NCI-H2107 treated with DMSO at 0.1 percent for 48 hours (cell line): ENCODE data around the gene LONRF2.

Source experiments
- DNase-seq: peaks from one replicate; lab custom pipeline; 2025; ENCODE audit not compliant: unreplicated experiment; lab: John Stamatoyannopoulos, UW

The LONRF2 gene

DNA sequence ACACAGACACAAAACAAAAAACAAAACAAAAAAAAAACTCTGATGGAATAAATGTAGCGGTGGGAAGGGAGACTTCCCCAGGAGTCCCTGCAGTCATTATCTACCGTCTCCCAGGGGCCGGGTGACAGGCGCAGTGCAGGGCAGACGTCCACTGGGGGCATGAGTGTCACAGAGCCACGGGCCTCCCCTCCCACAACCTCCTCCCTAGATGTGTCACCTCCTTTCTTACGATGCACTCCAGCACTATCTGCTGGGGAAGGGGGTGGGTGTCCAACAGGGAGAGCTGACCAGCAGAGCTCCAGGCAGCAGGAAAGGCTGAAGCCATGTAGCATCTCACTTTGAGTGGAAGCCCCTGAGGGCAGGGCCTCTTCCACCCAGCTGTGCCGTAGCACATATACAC, 84.5 kb downstream of the LONRF2 start:
- no peak for DNase-seq

DNA sequence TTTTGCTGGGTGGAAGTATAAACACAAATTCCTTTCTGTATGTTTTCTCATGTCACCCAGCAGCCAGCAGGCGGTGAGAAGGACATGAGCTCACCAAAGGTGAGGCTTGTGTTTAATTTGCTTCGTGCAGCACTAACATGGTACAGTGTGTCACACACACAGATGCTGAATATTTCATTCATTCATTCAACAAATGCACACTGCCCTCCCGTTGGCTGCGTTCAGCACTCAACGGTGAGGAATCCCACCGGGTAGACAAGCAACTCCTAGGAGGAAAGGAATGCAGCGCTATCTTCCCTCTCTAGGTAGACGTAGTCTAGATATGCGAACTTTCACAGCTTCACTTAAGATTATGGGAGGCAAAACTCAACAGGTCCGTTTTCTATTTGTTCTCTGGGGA, 85.1 kb downstream of the LONRF2 start:
- DNase-seq, result no peak

DNA sequence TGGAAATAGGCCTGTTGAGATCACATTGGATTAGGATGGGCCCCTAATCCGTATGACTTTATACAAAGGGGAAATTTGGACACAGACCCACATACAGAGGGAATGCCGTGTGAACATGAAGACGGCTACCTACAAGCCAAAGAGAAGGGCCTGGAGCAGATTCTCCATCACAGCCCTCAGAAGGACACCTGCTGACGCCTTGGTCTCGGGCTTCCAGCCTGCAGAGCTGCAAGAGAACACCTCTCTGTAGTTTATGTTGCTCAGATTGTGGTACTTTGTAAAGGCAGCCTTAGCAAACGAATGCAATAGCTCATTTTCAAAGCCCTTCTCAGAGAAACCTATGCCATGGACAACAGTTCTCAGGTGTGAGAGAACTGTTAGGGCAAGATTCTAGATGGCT, 86.1 kb downstream of the LONRF2 start:
- no peak for DNase-seq

DNA sequence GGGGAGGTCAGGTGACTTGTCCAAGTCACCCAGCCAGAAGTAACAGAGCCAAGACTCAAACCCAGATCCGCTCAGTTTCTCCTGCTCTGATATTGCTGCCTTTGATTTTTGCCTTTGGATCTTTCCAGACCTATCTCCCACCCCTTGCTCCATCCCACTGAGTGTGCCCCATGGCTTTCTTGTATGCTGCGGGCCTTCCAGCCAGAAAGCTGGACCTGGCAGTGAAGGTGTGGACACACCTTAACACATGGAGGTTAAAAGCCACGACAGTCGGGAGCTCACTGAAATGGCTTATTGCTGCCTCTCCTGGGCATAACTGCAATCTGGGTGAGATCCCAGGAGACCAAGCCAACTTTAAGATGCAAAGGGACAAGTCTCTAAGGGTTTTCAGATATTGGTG, 86.7 kb downstream of the LONRF2 start:
- no peak for DNase-seq

DNA sequence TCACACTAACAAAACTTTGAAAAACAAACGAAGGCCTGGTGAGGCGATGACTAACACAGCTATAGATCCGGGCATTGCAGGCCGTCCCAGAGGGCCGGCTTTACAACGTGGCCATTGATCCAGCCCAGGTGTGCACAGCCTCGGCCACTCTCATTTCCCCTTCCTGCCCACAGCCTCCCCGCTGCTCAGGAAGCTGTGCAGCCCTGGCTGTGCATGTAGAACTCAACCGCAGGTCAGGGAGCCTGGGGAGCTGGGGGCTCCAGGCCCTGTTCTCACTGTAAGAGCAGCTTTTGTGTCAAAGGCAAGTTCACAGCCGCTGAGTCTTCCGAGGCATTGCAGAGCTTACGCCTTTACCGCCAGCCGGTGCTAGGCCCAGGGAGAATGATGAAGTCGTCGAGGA, 87.2 kb downstream of the LONRF2 start:
- DNase-seq, result no peak

DNA sequence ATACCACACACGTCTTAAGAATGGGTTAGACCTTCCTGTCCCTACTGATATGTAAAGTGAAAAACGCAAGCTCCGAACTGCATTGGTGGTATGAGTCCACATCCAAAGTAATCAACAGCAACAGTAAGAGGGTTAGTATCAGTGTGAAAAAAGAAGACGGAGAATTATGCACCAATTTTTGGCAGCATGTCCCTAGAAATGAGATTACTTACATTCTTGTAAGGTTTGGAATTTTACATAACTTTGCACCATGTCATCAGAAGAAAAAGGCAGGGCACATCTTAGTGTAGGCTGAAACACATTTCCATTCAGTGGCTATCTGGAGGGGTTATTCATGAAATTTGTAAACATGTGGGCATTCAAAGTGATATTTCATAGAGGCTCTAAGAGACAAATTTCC, 88.2 kb downstream of the LONRF2 start:
- DNase-seq, result no peak

DNA sequence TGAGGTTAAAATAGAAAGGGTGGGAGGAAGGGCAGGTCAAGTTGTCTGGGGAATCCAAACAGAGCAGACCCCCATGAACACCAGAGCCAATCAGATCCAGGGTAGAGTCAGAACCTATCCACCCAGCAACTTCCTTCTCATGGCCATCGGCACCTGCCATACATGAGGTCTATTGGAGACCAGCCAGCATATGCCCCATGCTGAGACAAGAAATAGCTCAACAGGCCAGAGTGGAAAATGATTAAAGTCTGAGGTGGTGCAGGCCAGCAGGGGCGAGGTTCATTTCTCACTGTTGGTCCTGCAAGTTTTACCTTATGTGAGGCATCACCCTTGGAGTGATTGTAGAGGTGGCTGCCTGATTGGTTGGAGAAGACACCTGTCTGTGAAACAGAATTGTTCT, 89.2 kb downstream of the LONRF2 start:
- no peak for DNase-seq

DNA sequence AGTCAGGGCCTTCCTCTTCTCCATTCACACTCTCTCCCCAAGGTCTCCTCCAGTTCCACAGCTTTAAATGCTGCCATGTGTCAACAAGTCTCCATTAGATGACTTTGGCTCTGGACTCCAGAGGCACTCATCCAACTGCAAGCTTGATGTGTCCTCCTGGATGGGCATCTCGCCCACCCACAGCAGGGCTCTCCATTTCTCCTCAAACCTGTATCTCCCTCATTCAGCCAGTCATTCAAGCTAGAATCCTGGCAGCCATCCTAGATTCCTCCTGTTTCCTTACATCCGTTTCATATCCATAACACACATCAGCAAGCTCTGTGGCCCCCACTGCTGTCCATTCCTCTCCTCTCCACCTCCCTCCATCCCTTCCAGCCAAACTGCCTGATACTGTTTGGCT, 91.5 kb downstream of the LONRF2 start:
- DNase-seq, result no peak

DNA sequence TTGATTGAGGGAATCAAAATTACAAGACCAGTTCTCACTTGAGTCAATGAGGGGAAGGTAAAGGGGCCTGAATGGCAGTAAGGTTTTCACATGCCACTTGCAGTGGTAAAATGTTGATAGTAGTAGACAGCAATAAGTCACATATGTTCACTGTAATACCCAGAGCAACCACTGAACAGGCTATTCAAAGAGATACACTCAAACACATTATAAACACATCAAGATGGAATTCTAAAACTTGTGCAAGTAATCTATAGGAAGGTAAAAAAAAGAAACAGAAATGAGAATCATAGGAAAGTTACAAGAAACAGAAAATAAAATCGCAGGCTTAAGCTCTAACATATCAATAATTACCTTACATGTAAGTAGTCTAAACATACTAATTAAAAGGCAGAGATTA, 93.3 kb downstream of the LONRF2 start:
- no peak for DNase-seq

DNA sequence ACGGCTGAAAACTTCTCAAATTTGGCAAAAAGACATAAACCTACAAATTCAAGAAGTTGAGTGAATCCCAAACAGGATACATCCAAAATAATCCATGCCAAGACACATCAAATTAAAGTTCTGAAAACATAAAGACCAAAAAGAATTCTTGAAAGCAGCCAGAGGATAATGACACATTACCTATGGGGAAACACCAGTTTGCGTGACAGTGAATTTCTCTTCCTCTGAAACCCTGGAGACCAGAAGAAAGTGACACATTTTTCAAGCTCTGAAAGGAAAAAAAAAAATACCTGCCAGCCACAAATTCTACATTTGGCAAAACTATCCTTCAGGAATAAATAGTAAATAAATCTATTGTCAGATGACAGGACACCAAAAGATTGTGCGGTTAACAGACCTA, 93.9 kb downstream of the LONRF2 start:
- no peak for DNase-seq

DNA sequence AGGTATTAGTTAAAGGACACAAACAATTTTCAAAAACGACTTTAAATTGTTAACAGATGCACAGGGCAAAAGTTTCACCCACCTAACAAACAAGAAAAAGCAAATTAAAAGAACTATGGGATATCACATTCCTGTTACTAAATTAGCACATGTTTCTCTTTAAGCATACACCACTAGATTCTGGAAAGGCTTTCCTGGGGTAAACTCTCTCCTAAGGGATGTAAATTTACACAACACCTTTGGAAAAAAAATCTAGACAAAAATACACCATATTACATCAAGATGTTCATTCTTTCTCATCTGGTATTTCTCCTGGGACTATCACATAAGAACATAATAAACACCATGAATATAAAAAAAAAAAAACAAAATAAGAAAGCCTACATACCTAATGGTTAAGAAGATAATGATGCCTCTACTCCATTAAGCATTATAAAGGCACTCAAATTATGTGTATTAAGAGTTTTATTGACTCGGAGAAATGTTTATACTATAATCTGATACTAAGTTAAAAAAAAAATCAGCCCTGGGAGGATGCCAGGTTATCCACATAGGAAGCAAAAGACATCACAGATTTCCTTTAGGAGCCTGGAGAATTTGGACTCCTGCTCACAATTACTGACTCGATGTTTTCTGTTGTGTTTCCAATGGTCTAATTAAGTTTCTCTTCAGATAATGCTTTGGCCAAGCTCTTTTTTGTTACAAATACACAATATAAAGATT, 97.2 kb downstream of the LONRF2 start:
- no peak for DNase-seq

DNA sequence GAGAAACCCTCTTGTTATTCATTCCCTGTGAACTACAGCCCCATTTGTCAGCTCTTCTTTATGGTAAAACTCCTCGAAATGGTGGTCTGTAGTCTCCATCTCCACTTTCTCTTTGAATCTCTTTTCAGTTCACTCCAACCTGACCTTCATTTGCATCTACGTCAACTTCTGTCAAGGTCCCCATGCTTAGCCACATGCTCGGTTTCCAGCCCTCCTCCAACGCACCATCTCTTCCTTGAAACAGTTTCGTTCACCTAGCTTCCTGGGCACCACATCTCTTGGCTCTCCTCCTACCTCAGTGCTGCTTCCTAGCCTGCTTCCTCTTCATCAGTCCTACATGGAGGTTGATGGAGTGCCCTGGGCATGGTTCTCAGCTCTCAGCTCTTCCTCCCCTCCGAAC, 98.8 kb downstream of the LONRF2 start:
- no peak for DNase-seq
